ENCODE results near the gene DLX4.

DLX4 gene, protein sequence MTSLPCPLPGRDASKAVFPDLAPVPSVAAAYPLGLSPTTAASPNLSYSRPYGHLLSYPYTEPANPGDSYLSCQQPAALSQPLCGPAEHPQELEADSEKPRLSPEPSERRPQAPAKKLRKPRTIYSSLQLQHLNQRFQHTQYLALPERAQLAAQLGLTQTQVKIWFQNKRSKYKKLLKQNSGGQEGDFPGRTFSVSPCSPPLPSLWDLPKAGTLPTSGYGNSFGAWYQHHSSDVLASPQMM

DNA sequence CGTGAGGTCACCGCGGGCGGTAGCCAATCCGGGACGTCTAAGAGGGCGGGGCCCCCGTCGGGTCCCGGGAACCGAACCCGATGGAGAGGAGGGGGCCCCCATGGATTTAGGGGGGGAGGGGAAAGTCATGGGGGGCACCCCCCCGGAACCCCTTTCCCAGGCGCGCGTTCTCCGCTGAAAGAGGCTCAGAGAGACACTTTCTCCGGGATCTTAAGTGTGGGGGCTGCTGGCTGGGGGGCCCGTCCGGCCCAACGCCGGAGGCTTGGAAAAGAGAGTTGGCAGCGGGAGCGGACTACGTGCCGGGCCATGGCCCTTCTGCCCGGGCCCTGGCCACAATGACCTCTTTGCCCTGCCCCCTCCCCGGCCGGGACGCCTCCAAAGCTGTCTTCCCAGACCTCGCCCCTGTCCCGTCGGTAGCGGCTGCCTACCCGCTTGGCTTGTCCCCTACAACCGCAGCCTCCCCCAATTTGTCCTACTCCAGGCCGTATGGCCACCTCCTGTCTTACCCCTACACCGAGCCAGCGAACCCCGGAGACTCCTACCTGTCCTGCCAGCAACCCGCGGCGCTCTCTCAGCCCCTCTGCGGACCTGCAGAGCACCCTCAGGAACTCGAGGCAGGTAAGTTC, at the start of gene DLX4:
Gene DLX4 (plus strand): TSS at position 57 of the 626 bp plus-strand sequence. CDS start 279 bp downstream, at position 336.
- DNase-seq (ENCODE audit: low read depth) = no peak

DNA sequence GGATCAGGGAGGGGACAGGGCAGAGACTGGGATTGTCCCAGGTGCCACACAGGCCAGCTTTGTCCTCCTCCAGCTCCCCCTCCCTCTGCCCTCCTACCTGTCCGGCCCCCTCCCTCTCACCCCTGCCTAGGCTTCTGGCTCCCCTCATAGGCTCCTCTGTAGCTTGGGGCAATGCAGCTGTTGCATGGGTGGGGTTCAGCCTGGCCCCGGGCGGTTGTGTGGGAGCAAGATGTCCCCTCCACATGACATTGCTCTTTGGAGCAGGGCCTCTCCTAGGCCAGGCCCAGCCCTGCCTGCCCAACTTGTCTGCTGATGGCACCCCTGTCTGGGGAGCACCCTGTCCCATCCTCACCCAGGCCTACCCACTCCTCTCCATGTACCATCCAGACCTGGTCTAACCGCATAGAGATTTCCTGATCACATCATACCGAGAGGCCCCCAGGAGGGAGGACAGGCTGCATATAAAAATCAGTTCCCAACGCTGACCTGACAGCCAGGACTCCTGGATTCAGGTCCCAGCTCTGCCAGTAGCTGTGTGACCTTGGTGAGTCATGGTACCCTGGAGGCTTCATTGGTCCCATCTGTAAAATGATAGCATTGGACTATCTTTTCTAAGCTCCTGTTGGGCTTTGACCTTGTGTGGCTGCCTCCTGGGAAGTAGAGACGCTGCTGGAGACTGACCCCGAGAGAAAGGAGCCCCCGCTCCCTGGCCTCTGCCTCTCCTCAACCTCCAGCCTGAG, 48.8 kb upstream of the DLX4 start:
- no peak for DNase-seq (ENCODE audit: low read depth)

DNA sequence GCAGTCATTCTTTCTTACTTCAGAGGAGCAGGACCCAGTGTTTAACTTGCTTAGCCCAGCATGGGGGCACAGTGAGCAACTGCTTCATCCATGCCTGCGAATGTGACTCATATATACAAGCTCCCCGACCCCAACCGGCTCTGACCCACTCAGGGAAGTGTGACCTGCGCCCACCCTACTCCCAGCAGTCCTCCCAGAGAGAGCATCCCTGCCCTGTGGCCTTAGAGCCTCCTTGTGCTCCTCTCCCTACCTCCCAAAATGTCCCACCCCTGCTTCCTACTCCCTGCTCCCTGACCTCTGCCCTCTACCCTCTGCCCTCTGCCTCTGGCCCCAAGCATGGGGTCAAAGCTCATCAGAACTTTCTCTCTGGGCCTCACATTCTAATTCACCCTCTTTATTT, 46.9 kb upstream of the DLX4 start:
- DNase-seq (ENCODE audit: low read depth) = no peak

DNA sequence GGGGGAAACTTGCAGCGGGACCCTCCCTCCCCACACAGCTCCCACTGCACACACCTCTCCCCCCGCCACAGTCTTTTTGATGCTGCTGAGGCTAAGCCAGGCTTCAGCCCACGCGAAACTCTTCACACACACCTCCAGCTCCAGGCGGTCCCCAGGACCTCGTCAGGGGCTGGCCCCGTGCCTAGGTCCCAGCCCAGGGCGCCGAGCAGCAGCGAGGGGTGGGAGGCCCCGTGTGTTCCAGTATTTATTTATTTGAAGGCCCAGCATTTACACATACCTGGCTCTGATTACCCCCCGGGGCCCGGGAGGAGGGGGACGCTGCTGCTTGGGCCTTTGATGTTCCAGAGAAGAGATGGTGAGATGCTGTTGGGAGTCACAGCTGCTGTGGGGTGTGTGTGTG, 44.9 kb upstream of the DLX4 start:
- no peak for DNase-seq (ENCODE audit: low read depth)

DNA sequence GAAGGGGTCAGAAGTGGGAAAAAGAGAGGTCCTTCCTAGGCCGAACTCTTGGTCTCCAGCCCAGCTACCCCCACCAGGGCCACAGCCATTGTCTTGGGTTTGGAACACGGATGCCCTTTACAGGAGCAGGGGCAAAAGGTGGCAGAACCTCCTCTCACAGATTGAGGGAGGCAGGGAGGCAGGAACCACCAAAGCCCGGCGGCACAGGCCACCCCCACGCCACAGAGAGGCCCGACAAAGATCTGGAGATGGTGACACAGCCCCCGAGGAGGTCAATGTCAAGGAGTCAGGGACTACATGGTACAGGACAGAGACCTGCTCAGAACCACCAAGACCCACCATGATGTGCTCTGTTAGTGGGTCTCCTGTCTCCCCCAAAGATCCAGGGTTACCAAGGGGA, 44.4 kb upstream of the DLX4 start:
- no peak for DNase-seq (ENCODE audit: low read depth)

DNA sequence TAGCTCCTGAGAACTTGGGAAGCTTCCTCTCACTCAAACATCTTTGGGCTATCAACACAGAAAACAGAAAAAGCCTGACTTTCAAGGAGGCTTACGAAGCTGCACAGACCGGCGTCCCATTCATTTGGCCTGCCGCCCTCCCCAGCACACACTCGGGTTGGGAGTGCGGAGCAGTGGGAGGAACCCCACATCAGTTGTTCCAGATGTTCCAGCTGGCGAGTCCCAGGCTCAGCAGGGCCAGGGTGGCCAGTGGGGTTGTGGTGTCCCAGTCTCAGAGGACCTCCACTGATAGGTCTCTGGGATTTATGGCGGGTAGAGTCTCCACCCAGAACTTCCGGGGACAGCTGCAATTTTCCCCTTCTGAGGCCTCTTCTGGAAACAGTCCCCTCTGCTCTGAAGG, 43.1 kb upstream of the DLX4 start:
- DNase-seq (ENCODE audit: low read depth) = no peak

DNA sequence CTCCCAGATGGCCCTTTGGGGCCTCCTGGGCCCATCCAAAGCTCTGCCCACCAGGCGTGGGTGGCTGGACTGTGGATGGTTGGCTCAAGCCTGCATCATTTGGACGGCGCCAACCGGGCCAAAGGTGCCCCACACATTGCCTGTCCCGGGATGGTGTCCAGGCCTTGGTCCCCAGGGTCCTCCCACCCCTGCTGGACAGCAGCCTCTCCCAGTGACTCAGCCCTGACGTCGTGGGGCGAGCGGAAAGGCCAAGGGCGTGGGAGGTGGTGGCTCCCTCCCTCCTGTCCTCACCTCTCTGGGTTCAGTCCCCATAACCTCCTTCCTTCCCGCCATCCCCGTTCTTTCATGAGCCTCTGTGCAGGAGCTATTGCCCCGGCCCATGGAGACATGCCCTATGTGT, 42.1 kb upstream of the DLX4 start:
- no peak for DNase-seq (ENCODE audit: low read depth)

DNA sequence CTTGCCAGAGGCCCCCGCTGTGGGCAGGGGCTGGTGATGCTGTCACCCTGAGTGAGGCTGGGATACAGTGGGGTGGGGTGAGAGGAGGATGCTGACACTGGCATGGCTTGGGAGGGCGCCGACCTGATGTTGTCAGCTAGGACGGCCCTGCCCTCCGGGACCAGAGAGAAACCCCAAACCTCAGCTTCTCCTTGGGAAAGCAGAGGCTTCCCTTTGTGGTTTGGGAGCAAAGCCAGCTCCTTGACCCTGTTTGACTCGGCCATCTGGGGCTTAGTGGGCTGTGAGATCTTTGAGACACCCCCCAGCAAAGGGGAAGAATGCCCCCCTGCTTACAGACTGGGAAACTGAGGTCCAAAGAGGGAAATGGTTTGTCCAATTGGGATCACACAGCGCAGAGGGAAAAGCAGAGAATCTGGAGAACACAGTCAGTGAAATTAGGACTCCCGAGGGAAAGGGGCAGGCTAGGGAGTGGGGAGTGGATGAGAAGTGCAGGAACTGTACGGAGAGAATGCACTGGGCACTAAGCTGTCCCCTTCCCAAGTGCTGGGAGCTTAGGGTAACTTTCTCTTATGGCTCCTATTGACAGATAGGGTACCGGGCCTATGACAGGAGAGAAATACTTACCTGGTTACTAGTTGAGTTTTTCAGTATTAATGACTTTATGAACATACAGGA, 40.7 kb upstream of the DLX4 start:
- no peak for DNase-seq (ENCODE audit: low read depth)

DNA sequence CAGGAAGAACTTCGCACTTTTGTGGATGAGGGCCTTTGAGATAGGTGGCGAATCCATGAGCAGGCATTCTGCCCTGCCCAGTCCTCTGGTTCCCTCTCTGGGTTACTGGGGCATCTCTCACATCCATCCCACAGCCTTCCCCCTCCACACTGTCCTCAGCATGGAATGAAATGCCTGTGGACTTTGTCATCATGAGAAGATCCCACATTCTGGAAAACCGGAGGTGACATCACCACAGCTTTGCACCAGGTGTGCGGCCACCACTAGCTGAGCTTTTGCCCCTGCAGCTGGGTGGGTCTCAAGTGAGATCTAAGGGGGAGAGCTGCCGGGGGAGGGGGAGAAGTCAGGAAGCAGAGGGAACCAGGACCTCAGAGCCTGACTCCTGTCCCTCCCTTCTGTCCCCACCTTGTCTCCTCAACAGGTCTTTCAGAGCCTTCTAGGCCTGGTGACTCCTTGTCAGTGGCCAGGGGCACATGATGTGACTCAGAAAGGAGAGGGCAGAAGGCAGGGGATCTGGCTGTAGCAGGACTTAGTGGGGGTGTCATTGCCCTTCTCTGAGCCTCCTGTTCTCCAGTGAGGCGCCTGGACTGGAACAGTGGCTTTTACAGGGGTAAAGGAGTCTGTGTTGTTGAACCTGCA, 40.0 kb upstream of the DLX4 start:
- no peak for DNase-seq (ENCODE audit: low read depth)

DNA sequence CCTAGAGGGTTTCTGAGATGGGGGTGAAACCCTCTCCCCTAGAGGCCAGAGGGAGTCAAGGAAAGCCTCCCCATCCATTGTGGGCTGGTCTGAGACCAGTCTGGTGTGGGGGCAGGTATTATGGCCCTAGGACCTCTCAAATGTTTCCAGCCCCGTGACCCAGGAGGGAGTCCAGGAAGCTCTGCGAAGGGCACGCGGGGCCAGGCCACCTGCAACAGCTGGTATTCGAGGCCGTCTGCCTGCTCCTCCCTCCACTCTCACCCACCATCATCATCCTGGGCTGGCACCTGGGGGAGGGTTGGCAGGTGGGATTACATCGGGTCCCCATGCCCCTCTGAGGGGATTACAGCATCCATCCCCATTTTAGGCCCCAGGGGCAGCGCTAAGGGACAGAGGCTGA, 38.1 kb upstream of the DLX4 start:
- DNase-seq (ENCODE audit: low read depth) = no peak

DNA sequence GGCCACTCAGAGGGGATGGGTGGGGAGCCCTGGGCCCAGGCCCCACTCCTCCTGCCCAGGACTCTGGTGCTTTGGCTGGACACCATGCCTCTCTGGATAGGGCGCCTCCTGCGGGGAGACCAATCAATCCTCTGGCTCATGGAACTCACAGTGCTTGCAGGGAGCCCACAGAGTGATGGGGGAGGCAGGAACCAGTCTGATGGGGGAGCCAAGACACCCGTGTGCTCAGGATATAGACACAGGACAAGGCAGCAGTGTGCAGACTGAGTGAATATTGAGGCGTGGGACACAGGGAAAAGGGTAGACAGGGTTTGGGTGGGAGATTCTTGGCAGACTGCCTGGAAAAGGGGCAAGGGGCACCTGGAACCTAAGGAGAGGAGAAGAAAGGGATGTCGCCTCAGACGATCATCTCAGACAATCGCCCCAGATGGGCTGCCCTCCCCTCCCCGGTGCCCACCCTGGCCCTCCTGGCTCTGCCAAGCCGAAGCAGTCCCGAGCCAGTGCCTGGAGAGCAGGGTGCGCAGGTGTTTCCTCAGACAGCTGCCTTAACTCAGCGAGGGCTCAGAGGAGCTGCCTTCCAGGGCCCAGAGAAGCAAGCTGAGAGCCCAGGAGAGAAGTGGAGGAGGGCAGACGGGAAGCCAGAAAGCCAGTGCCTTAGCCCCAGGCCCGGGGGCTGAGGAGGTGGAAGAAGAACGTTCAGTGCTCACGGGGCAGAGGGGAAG, 37.4 kb upstream of the DLX4 start:
- DNase-seq (ENCODE audit: low read depth) = no peak

DNA sequence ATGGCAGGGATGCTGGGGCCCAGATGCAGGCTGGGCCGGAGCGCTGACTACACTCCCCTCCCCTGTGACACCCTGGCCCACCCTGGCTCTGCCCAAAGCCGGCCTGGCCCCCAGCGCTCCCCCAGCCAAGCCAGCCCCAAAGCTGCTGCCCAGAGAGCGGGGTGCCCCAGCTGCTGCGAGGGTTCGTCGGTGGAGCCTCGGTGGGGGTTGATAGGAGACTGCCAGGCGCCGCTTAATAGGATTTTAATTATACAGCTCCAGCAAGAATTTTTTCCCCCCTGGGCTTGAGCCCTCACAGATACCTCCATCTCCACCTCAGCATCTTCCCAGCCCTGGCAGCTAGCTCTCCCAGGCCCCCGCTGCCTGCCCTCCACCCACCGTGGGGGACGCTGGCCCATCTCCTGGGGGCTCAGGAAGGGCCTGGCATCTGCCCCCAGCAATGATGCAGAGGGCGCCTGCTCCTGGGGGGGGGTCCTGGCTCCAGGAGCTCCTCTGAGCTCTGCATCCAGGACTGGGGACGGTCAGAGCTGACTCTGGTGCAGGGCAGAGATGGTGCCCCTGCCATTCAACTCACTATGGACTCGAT, 36.8 kb upstream of the DLX4 start:
- no peak for DNase-seq (ENCODE audit: low read depth)

DNA sequence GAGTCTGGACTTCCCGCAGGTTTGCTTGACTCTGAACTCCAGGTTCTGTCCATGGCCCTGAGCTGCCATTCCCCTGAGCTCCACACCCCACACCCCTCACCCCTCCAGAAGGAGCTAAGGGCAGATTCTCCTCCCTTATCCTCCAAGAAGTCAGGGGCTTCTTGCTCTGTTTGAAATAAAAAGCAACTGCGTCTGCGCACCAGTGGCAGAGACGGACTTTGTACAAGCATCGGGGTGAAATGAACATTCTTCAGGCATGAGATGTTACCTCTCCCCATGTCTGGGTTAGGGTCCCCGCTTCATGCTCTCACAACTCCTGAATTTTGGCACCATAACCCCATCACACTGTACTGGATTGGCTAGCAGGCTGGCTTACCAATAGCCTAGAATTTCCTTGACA, 36.1 kb upstream of the DLX4 start:
- no peak for DNase-seq (ENCODE audit: low read depth)

DNA sequence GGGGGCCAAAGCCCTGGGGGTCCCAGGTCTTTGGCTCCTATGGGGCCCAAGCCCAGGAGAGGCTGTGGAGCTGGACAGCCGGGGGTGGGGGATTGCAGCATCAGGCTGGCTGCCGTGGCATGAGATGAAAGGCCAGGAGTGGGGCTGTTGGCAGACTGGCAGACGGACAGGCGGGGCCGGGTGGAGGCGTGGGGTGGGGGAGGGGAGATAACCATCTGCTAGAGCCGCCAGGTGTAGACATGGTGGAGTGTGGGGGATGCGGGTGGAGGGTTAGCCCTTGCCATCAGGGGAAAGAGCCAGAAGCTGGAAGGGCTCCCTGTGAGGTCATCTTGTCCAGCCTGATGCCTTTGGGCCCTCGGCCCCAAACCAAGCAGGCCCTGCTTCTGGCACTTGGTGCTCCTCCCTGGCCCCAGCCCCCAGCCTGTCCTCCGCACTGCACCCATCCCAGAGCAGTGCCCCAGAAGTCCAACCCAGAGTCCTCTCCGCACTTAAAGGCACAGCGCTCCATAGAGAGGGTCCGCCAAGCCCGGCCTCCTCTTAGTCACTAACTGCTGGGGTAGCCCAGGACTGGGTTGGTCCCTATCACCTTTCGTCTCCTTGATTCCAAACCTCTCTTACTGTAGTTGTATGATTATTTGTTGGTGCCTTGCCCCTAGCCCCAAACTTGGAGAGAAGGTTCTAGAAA, 33.3 kb upstream of the DLX4 start:
- DNase-seq (ENCODE audit: low read depth) = no peak

DNA sequence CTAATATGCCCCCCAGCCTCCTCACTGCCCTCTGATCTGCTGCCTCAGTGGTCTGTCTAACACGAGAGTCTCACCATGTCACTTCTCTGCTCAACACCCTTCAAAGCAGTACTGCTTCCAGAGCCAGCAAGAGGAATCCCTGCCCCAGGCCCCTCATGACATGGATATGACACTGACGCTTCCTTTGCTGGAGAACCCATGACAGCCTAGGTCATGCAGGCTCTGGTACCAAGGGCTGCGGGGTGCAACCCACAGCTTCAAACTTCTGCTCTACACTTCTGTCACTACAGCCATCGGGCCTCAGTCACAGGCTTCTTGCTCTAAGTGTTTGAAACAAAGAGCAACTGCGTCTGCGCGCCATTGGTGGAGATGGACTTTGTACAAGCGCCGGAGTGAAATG, 32.6 kb upstream of the DLX4 start:
- no peak for DNase-seq (ENCODE audit: low read depth)

DNA sequence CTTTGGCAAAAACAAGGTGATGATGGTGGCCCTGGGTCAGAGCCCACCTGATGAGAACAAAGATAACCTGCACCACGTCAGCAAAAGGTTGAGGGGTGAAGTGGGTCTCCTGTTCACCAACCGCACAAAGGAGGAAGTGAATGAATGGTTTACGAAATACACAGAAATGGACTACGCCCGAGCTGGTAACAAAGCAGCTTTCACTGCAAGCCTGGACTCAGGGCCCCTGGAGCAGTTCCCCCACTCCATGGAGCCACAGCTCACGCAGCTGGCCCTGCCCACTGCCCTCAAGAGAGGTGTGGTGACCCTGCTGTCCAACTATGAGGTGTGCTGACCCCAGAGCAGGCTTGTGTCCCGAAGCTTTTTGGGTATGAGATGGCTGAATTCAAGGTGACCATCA, 29.7 kb upstream of the DLX4 start:
- no peak for DNase-seq (ENCODE audit: low read depth)

DNA sequence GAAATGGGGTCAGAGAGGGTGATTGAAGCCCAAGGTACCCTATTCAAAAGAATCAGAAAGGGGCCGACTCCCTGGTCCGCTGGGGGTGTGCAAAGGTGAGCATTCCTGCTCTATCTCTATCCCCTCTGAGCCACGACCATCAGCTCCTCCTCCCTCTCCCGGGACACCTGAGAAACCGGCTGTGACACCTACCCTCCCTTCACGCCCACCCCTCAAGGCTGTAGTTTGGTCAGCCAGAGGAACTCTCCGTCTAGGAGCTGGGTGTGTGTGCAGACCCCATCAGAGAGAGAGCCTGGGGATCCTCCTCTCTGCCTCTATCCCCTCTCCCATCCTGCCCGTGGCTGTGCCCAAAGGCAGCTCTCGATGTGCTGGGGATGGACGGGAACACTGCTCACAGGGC, 27.6 kb upstream of the DLX4 start:
- no peak for DNase-seq (ENCODE audit: low read depth)

DNA sequence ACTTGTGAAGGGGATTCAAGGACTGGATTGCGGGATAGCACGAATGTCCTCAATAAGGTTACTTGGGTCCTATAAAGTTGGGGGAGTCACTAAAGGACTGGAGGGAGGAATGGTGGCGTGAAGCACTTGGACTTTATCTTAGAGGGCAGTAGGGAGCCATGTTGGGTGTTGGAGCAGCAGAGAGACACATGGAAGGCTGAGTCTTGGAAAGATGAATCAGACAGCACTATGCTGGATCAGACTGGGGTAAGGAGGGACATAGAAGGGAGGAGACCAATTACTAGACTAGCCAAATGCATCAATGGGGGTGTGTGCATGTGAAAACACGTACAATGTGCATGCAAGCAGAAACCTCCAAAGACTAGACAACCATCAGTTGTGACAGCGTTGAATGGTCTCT, 26.0 kb upstream of the DLX4 start:
- DNase-seq (ENCODE audit: low read depth) = no peak

DNA sequence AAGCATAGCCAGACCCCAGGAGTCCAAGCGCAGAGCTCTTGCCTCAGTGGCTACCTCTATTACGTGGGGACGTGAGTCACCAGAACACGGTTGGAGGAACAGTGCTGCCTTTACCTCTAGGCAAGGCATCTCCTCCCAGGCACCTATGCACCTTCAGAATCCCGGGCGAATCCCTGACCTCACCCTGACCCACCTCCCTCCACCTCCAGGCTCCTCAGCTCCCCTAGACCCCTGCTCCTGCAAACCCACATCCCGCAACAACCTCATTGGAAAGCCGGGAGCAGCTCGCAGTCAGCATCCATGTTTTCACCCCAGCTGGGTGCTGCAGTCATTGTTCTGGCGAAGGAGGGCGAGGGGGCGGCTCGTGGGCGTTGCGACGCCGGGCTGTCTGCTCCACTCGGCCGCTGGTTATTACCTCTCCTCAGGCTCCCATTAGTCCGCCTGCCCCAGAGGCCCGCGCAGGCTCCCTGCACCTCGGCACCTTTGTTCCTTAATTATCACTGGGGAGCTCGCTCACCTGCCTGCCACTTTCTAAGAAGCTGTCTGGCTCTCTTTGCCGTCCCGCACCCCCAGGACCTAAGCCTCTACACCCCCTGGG, 24.6 kb upstream of the DLX4 start:
- no peak for DNase-seq (ENCODE audit: low read depth)

DNA sequence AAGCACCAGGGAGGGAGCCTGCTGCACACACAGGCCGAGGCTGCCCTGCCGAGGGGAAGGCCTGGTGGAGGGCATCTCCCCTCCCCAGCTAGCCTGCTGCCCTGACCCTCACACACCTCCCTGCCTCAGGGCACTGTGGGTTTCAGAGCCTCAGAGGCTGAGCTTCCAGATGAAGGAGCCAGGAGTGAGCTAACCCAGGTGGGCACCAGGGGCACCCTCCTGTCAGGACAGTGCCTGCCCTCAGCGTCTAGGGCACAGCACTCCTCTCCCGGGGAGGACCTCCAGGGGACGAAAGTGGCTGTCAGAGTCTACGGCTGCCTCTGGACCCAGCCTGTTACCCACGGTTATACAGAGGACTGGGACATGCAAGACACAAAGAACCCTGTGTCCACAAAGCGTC, 22.8 kb upstream of the DLX4 start:
- no peak for DNase-seq (ENCODE audit: low read depth)

Data from activated T-helper 9 cell treated with anti-CD3 and anti-CD28 coated beads, Interleukin-2, amount 50 U/mL, for 16 hours (primary cell).